DOHH2 (cell line): Measurements from ENCODE around the gene FAM174B.

Experiments used
- CTCF ChIP-seq: fragments of 200-600 bp; sonication (generic); IDR thresholded peaks from one replicate; pipeline ENCODE4 v1.5.1; 2014; ENCODE audit warnings: antibody characterized with exemption, mild to moderate bottlenecking, low read depth, low read length; ENCODE audit not compliant: poor library complexity, severe bottlenecking
- EZH2phosphoT487 ChIP-seq: fragments of 200-600 bp; sonication (generic); IDR thresholded peaks from 2 replicates; pipeline ENCODE4 v1.6.1; 2017; ENCODE audit warnings: borderline replicate concordance, mild to moderate bottlenecking, antibody characterized with exemption, low read length, moderate library complexity, mixed read lengths

GRCh38 chr15:92664178-92664900 is 8.8 kb upstream of the FAM174B start:
- TF ChIP-seq CTCF (no peak), EZH2phosphoT487 (no peak)
